CD8-positive, alpha-beta memory T cell (primary cell): Measurements from ENCODE around the gene ITGB4. TPM values are rescaled to one million over a fixed set of nuclear protein-coding genes. Genes with fewer than 3 reads are reported as not detected.

Experiments used
- CTCF ChIA-PET: fragments of 350-600 bp; sonication (Branson Sonifier 250); formaldehyde crosslinking; loops from one replicate; lab custom pipeline; 2021; ENCODE audit warnings: antibody characterized with exemption; lab: Charles Lee
- POLR2A ChIA-PET: fragments of 350-600 bp; sonication (Branson Sonifier 250); formaldehyde crosslinking; loops from one replicate; lab custom pipeline; 2021; ENCODE audit warnings: antibody characterized with exemption; lab: Charles Lee
- DNase-seq, 5 donors: peaks; one replicate each; pipeline versions ENCODE4 v3.0.0 to v3.0.0-alpha.2; 2020 to 2022; ENCODE audit warnings: mixed read lengths in 1 of 5
- H3K27ac ChIP-seq: one replicate; pipeline ENCODE4 v1.7.0; 2013; ENCODE audit warnings: low read depth, mild to moderate bottlenecking, low read length, moderate library complexity
- H3K27me3 ChIP-seq: 2 replicates; pipeline ENCODE4 v1.7.0; 2013; ENCODE audit warnings: low read length, mild to moderate bottlenecking; ENCODE audit not compliant: insufficient read depth, poor library complexity, severe bottlenecking
- H3K36me3 ChIP-seq: 2 replicates; pipeline ENCODE4 v1.7.0; 2013; ENCODE audit warnings: mild to moderate bottlenecking, low read length, moderate library complexity; ENCODE audit not compliant: insufficient read depth
- H3K4me1 ChIP-seq: 2 replicates; pipeline ENCODE4 v1.7.0; 2013; ENCODE audit warnings: mild to moderate bottlenecking, low read length, moderate library complexity; ENCODE audit not compliant: insufficient read depth
- H3K4me3 ChIP-seq: 2 replicates; pipeline ENCODE4 v1.7.0; 2013; ENCODE audit warnings: mild to moderate bottlenecking, low read length
- H3K9me3 ChIP-seq: 2 replicates; pipeline ENCODE4 v1.7.0; 2013; ENCODE audit warnings: mild to moderate bottlenecking, low read length
- H3K27ac Mint-ChIP-seq, 8 donors: one replicate each; pipeline ENCODE4 v1.8.0; 2020 to 2021; ENCODE audit warnings: mixed read lengths in 8 of 8, mild to moderate bottlenecking in 6 of 8, inconsistent platforms in 3 of 8, moderate library complexity in 3 of 8
- H3K27me3 Mint-ChIP-seq, 2 donors: one replicate each; pipeline ENCODE4 v1.8.0; 2020 to 2021; ENCODE audit warnings: mixed read lengths in 2 of 2, mild to moderate bottlenecking in 1 of 2, moderate library complexity in 1 of 2
- H3K36me3 Mint-ChIP-seq, 3 donors: one replicate each; pipeline ENCODE4 v1.8.0; 2020 to 2021; ENCODE audit warnings: mixed read lengths in 3 of 3, inconsistent platforms in 1 of 3, mild to moderate bottlenecking in 1 of 3
- H3K4me1 Mint-ChIP-seq, 3 donors: one replicate each; pipeline ENCODE4 v1.8.0; 2020 to 2021; ENCODE audit warnings: mixed read lengths in 3 of 3, inconsistent platforms in 1 of 3, mild to moderate bottlenecking in 1 of 3
- H3K4me3 Mint-ChIP-seq, 7 donors: one replicate each; pipeline ENCODE4 v1.8.0; 2020 to 2021; ENCODE audit warnings: mixed read lengths in 7 of 7, mild to moderate bottlenecking in 6 of 7, moderate library complexity in 4 of 7, inconsistent platforms in 2 of 7
- H3K9me3 Mint-ChIP-seq, 5 donors: one replicate each; pipeline ENCODE4 v1.8.0; 2020 to 2022; ENCODE audit warnings: mixed read lengths in 5 of 5, mild to moderate bottlenecking in 3 of 5, moderate library complexity in 2 of 5, inconsistent platforms in 1 of 5
- polyA plus RNA-seq: library from polyadenylated mRNA; unstranded; fragments of 300-500 nt; fragmentation: Illumina TruSeq; gene quantifications from one replicate; pipeline ENCODE4 v1.2.3, GENCODE V29; 2021
- total RNA-seq, 2 experiments: library from RNA; stranded (reverse); gene quantifications; one replicate each; pipeline ENCODE4 v1.2.3, GENCODE V29; 2021

ITGB4 gene
- total and polyA plus RNA-seq, 3 experiments from 2014 or later: 1.5 to 2.1 (median 1.8) TPM

DNA sequence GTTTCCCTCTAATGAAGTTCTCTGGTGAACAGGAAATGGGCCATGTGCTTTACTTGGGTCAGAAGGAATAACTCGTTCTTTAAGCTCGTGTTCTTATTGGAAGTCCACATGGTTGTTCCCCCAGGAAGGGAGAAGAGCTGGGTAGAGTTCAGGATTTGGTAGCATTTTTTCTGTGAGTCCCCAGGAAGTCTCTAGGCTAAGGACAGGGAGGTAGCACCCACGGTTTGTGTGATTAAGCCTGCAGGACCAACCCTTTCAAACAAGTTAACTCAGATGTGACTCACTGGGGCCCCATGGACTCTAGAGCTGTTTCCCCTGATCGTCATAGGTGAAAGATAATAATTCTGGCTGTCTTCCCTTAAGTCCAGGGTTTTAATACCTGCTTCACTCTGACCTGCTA is 37.7 kb upstream of the ITGB4 start:
- Mint-ChIP-seq H3K36me3 (peaks cover 0 to 73% (median 7%) of the 10 kb centered on the region in 3 donors), H3K9me3 (no peaks in the 10 kb centered on the region), H3K4me1 (peaks cover 29 to 70% (median 48%) of the 10 kb centered on the region in 3 donors), H3K4me3 (no peak overlapping the region), H3K27ac (peak overlapping the region in 1 of 8 donors; percentile 50), H3K27me3 (no peaks in the 10 kb centered on the region)
- ChIA-PET POLR2A (no interaction called here), CTCF (interaction anchor here (0.9 to 1.6 kb wide), 6 partner anchors 9 to 70 kb away, joined by 3 to 4 read pairs (median 3); no protein-coding TSS in a partner anchor)
- Histone ChIP-seq H3K27me3 (no peaks in the 10 kb centered on the region), H3K27ac (no peak overlapping the region), H3K4me1 (peaks cover 31% of the 10 kb centered on the region), H3K36me3 (peaks cover 27% of the 10 kb centered on the region), H3K9me3 (no peaks in the 10 kb centered on the region), H3K4me3 (no peak overlapping the region)
- DNase-seq: no peak

- H3K27ac Mint-ChIP-seq: no peak overlapping the region
- peaks cover 33 to 75% (median 55%) of the 10 kb centered on the region in 3 donors for H3K4me1 Mint-ChIP-seq
- ChIA-PET POLR2A (no interaction called here), CTCF (interaction anchor here (1.2 to 1.6 kb wide), 4 partner anchors 9 to 70 kb away, joined by 3 to 5 read pairs (median 4); no protein-coding TSS in a partner anchor)
- Histone ChIP-seq H3K9me3 (no peaks in the 10 kb centered on the region), H3K4me3 (no peak overlapping the region), H3K36me3 (peaks cover 27% of the 10 kb centered on the region), H3K4me1 (peaks cover 38% of the 10 kb centered on the region), H3K27me3 (no peaks in the 10 kb centered on the region), H3K27ac (no peak overlapping the region)
- peaks cover 0 to 69% (median 7%) of the 10 kb centered on the region in 3 donors for H3K36me3 Mint-ChIP-seq
- no peaks in the 10 kb centered on the region for H3K27me3 Mint-ChIP-seq
- H3K4me3 Mint-ChIP-seq: no peak overlapping the region
- DNase-seq: no peak
- no peaks in the 10 kb centered on the region for H3K9me3 Mint-ChIP-seq
Measured at GRCh38 chr17:75684249-75684648, 37.0 kb upstream of the ITGB4 start.

DNA sequence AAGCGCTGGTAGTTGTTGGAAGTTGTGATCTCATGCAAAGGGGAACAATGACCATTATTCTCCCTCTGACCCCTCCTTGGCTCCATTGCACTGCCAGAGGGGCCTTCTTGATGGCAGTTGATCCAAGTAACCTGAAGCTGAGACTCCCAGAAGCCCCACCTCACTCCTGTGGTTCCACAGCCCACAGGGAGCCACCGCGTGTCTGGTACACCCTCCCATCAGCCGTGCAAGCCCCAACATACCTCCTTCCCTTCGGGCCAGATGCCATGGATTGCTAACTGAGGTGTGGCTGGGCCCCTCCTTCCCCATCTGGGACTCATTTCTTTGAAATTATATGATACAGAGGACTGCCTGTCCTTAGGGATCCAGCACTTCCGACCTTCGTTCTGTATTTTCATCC is 36.3 kb upstream of the ITGB4 start:
- DNase-seq: no peak
- Mint-ChIP-seq H3K4me3 (peak overlapping the region in 1 of 7 donors; percentile 36), H3K27me3 (no peaks in the 10 kb centered on the region), H3K9me3 (no peaks in the 10 kb centered on the region), H3K36me3 (peaks cover 0 to 69% (median 7%) of the 10 kb centered on the region in 3 donors), H3K4me1 (peaks cover 39 to 76% (median 58%) of the 10 kb centered on the region in 3 donors), H3K27ac (peak overlapping the region in 1 of 8 donors; percentile 73)
- H3K36me3 ChIP-seq: peaks cover 21% of the 10 kb centered on the region
- H3K4me1 ChIP-seq: peaks cover 43% of the 10 kb centered on the region
- CTCF ChIA-PET: interaction anchor here (1.6 kb wide), 2 partner anchors 13 to 69 kb away, joined by 3 to 5 read pairs; no protein-coding TSS in a partner anchor
- no peak overlapping the region for H3K27ac ChIP-seq
- POLR2A ChIA-PET: no interaction called here
- H3K9me3 ChIP-seq: no peaks in the 10 kb centered on the region
- H3K4me3 ChIP-seq: no peak overlapping the region
- no peaks in the 10 kb centered on the region for H3K27me3 ChIP-seq

DNA sequence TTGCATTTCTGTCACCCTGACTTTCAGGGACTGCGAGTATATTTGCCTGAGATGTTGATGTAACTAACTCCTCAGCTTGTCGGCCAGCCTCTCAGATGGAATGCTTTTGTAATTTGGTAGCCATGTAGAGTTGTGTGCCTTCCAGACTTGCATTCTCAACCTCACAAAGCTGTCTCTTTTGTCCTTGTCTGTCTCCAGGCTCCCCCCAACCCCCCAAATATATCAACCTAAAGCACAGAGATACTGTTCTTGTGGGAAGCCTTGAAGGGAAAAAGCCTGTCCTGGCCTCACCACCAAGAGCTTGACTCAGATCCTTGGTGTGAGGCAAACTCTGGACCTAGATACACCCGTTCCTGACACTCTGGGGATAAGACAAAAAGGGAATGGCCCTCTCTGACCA is 35.8 kb upstream of the ITGB4 start:
- Histone ChIP-seq H3K9me3 (no peaks in the 10 kb centered on the region), H3K4me3 (no peak overlapping the region), H3K27me3 (no peaks in the 10 kb centered on the region), H3K27ac (no peak overlapping the region), H3K36me3 (peaks cover 15% of the 10 kb centered on the region), H3K4me1 (peaks cover 48% of the 10 kb centered on the region)
- POLR2A ChIA-PET: no interaction called here
- Mint-ChIP-seq H3K27me3 (no peaks in the 10 kb centered on the region), H3K9me3 (no peaks in the 10 kb centered on the region), H3K27ac (peak overlapping the region in 1 of 8 donors; percentile 73), H3K4me1 (peaks cover 41 to 80% (median 60%) of the 10 kb centered on the region in 3 donors), H3K36me3 (peaks cover 0 to 66% (median 7%) of the 10 kb centered on the region in 3 donors), H3K4me3 (no peak overlapping the region)
- DNase-seq: no peak
- CTCF ChIA-PET: interaction anchor here (1.0 to 1.6 kb wide), 3 partner anchors 14 to 68 kb away, joined by 3 to 5 read pairs (median 3); no protein-coding TSS in a partner anchor

GRCh38 chr17:75688209-75688825 is 32.9 kb upstream of the ITGB4 start:
- Histone ChIP-seq H3K9me3 (no peaks in the 10 kb centered on the region), H3K27me3 (no peaks in the 10 kb centered on the region), H3K4me1 (peaks cover 61% of the 10 kb centered on the region), H3K36me3 (peaks cover 29% of the 10 kb centered on the region), H3K27ac (no peak overlapping the region), H3K4me3 (no peak overlapping the region)
- CTCF ChIA-PET: interaction anchor here (0.6 to 1.4 kb wide), 4 partner anchors 65 to 902 kb away, joined by 3 read pairs; no protein-coding TSS in a partner anchor
- Mint-ChIP-seq H3K36me3 (peaks cover 0 to 78% (median 11%) of the 10 kb centered on the region in 3 donors), H3K9me3 (no peaks in the 10 kb centered on the region), H3K4me3 (peak overlapping the region in 2 of 7 donors; percentile 32 to 60), H3K4me1 (peaks cover 48 to 83% (median 70%) of the 10 kb centered on the region in 3 donors), H3K27ac (peak overlapping the region; percentile 2 to 88 (median 68)), H3K27me3 (no peaks in the 10 kb centered on the region)
- POLR2A ChIA-PET: interaction anchor here (0.7 to 1.1 kb wide), 4 partner anchors 10 to 76 kb away, joined by 3 to 6 read pairs (median 6); partner anchors contain the start of genes GALK1 and RECQL5
- no peak for DNase-seq

GRCh38 chr17:75689441-75689873 is 31.8 kb upstream of the ITGB4 start:
- H3K36me3 Mint-ChIP-seq: peaks cover 0 to 80% (median 11%) of the 10 kb centered on the region in 3 donors
- H3K4me3 Mint-ChIP-seq: peak overlapping the region in 4 of 7 donors; percentile 22 to 75 (median 48)
- peaks cover 53% of the 10 kb centered on the region for H3K4me1 ChIP-seq
- H3K36me3 ChIP-seq: peaks cover 35% of the 10 kb centered on the region
- DNase-seq: peak in 3 of 5 donors; percentile 38 to 72 (median 52)
- POLR2A ChIA-PET: interaction anchor here (0.6 to 0.7 kb wide), 3 partner anchors 125 to 626 kb away, joined by 3 to 8 read pairs (median 7); no protein-coding TSS in a partner anchor
- no peak overlapping the region for H3K27ac ChIP-seq
- no peaks in the 10 kb centered on the region for H3K27me3 ChIP-seq
- H3K27ac Mint-ChIP-seq: peak overlapping the region; percentile 16 to 90 (median 60)
- no peaks in the 10 kb centered on the region for H3K9me3 Mint-ChIP-seq
- no peaks in the 10 kb centered on the region for H3K27me3 Mint-ChIP-seq
- H3K4me3 ChIP-seq: no peak overlapping the region
- peaks cover 42 to 71% (median 61%) of the 10 kb centered on the region in 3 donors for H3K4me1 Mint-ChIP-seq
- CTCF ChIA-PET: interaction anchor here (1.0 kb wide), 1 partner anchor 64 kb away, joined by 4 read pairs; no protein-coding TSS in a partner anchor
- H3K9me3 ChIP-seq: no peaks in the 10 kb centered on the region

DNA sequence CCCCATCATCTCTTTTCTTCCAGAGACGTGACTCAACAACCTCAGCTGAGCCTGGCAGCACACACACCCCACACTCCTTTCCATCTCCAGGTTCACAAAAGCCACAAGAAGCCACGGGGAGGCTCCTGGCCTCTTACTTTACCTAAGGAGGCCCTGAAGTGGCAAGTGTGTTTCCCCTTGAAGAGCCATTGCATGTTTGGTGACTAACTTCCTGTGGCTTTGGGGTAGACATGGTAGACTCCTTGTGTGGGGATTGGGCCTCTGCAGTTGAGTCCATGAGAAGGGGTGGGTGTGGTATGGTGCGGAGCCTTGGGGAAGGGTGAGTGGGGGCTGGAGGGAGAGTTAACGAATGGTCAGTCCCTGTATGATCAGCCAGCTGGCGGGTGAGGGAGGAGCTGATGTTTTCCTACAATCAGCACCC is 29.9 kb upstream of the ITGB4 start:
- H3K27ac ChIP-seq: no peak overlapping the region
- CTCF ChIA-PET: no interaction called here
- Mint-ChIP-seq H3K4me3 (no peak overlapping the region), H3K9me3 (no peaks in the 10 kb centered on the region), H3K36me3 (peaks cover 0 to 81% (median 8%) of the 10 kb centered on the region in 3 donors), H3K4me1 (peaks cover 34 to 52% (median 46%) of the 10 kb centered on the region in 3 donors), H3K27ac (peak overlapping the region in 1 of 8 donors; percentile 34), H3K27me3 (no peaks in the 10 kb centered on the region)
- H3K4me3 ChIP-seq: no peak overlapping the region
- H3K36me3 ChIP-seq: peaks cover 45% of the 10 kb centered on the region
- H3K27me3 ChIP-seq: no peaks in the 10 kb centered on the region
- no peak for DNase-seq
- peaks cover 46% of the 10 kb centered on the region for H3K4me1 ChIP-seq
- POLR2A ChIA-PET: no interaction called here
- no peaks in the 10 kb centered on the region for H3K9me3 ChIP-seq
